ENCODE results near the gene ZNF516. TPM values are rescaled to one million over a fixed set of nuclear protein-coding genes. Genes with fewer than 3 reads are reported as not detected.

ZNF516 gene
- total RNA-seq, 3 donors from 2014 or later (not counting 1 experiment from before 2014, with no cell fraction given) = 49.1 to 60.0 (median 52.4) TPM

- 92% methylated on average over 6 of the region's 7 CpGs for WGBS (ENCODE audit: insufficient coverage)
Measured at GRCh38 chr18:76347341-76347740, 147.7 kb downstream of the ZNF516 start.

DNA sequence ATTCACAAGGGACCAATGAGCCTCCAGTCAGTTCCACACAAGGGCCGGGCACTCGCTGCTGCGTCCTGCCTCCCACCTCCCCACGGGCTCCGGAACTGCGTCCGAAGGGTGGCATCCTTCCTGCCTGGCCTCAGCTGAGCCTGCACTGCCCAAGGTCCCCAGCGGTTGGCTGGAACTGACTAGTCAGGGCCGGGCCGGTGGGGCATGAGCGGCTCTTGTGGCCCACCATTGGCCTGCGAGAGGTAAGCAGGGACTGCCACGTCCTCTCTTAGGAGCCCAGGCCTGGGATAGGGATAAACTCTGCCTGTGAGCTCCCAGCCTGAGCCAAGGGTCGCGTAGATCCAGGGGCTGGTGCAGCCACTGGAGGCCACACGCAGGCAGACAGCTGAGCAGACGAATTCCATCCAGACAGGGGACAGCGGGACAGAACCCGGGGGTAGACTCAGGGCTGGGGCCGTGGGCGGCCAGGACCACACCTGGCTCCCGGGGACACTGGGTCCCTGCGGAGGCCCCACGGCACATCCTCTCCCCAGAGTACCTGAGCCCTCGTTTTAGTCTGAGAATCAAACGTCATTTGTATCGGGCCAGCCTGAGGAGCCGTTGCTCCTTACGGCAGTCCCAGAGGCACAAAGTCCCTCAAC, 148.4 kb downstream of the ZNF516 start:
- H3K4me3 Mint-ChIP-seq = no peak overlapping the region
- no peak for DNase-seq
- ATAC-seq = no peak
- Histone ChIP-seq H3K4me1 (ENCODE audit: control insufficient read depth, insufficient read depth, low read length) (peaks cover 4% of the 10 kb centered on the region), H3K27me3 (ENCODE audit: control insufficient read depth, insufficient read depth, low read length) (no peaks in the 10 kb centered on the region), H3K4me3 (ENCODE audit: low read length) (no peak overlapping the region), H3K9me3 (ENCODE audit: control insufficient read depth, insufficient read depth, low read length) (no peaks in the 10 kb centered on the region), H3K36me3 (ENCODE audit: control insufficient read depth, insufficient read depth, low read length) (no peaks in the 10 kb centered on the region), H3K27ac (ENCODE audit: low read length) (no peak overlapping the region)
- peaks cover 8 to 9% of the 10 kb centered on the region in 2 donors for H3K4me1 Mint-ChIP-seq
- no peaks in the 10 kb centered on the region for H3K36me3 Mint-ChIP-seq
- 95% methylated on average over 29 of the region's 29 CpGs for WGBS (ENCODE audit: insufficient coverage)
- H3K27ac Mint-ChIP-seq = no peak overlapping the region
- TF ChIP-seq CTCF (IDR thresholded peaks at IDR 0.05) = no peak
- intact Hi-C loops (cut with micrococcal nuclease) = loop anchor here (5.0 kb wide), 1 partner anchor 1694 kb away; no protein-coding TSS in a partner anchor
- no peaks in the 10 kb centered on the region for H3K9me3 Mint-ChIP-seq
- peaks cover 3 to 8% of the 10 kb centered on the region in 2 donors for H3K27me3 Mint-ChIP-seq (ENCODE audit: low read depth in 2 of 2)

More at GRCh38 chr18:76347341-76347740, 147.7 kb downstream of the ZNF516 start:
- H3K27me3 Mint-ChIP-seq (ENCODE audit: low read depth in 2 of 2) = peaks cover 3 to 8% of the 10 kb centered on the region in 2 donors
- Histone ChIP-seq H3K4me3 (ENCODE audit: low read length) (no peak overlapping the region), H3K4me1 (ENCODE audit: control insufficient read depth, insufficient read depth, low read length) (peaks cover 4% of the 10 kb centered on the region), H3K27ac (ENCODE audit: low read length) (no peak overlapping the region), H3K36me3 (ENCODE audit: control insufficient read depth, insufficient read depth, low read length) (no peaks in the 10 kb centered on the region), H3K27me3 (ENCODE audit: control insufficient read depth, insufficient read depth, low read length) (no peaks in the 10 kb centered on the region), H3K9me3 (ENCODE audit: control insufficient read depth, insufficient read depth, low read length) (no peaks in the 10 kb centered on the region)
- H3K36me3 Mint-ChIP-seq = no peaks in the 10 kb centered on the region
- TF ChIP-seq CTCF (IDR thresholded peaks at IDR 0.05) = no peak
- no peak overlapping the region for H3K4me3 Mint-ChIP-seq
- intact Hi-C loops (cut with micrococcal nuclease) = loop anchor here (5.0 kb wide), 1 partner anchor 1695 kb away; no protein-coding TSS in a partner anchor
- peaks cover 8 to 9% of the 10 kb centered on the region in 2 donors for H3K4me1 Mint-ChIP-seq
- ATAC-seq (no peak), DNase-seq (no peak)
- no peak overlapping the region for H3K27ac Mint-ChIP-seq
- H3K9me3 Mint-ChIP-seq = no peaks in the 10 kb centered on the region

- intact Hi-C loops (cut with micrococcal nuclease) = loop anchor here (5.0 kb wide), 1 partner anchor 1694 kb away; no protein-coding TSS in a partner anchor
- no peaks in the 10 kb centered on the region for H3K27me3 ChIP-seq (ENCODE audit: control insufficient read depth, insufficient read depth, low read length)
- Mint-ChIP-seq H3K27me3 (ENCODE audit: low read depth in 2 of 2) (peaks cover 3 to 8% of the 10 kb centered on the region in 2 donors), H3K27ac (no peak overlapping the region), H3K4me1 (peaks cover 8 to 9% of the 10 kb centered on the region in 2 donors), H3K9me3 (no peaks in the 10 kb centered on the region), H3K4me3 (no peak overlapping the region), H3K36me3 (no peaks in the 10 kb centered on the region)
- H3K27ac ChIP-seq (ENCODE audit: low read length) = no peak overlapping the region
- no peak for ATAC-seq
- DNase-seq = no peak
- no peaks in the 10 kb centered on the region for H3K36me3 ChIP-seq (ENCODE audit: control insufficient read depth, insufficient read depth, low read length)
- TF ChIP-seq CTCF (IDR thresholded peaks at IDR 0.05) = no peak
- peaks cover 4% of the 10 kb centered on the region for H3K4me1 ChIP-seq (ENCODE audit: control insufficient read depth, insufficient read depth, low read length)
- 97% methylated on average over 4 of the region's 4 CpGs for WGBS (ENCODE audit: insufficient coverage)
- H3K4me3 ChIP-seq (ENCODE audit: low read length) = no peak overlapping the region
- no peaks in the 10 kb centered on the region for H3K9me3 ChIP-seq (ENCODE audit: control insufficient read depth, insufficient read depth, low read length)
Measured at GRCh38 chr18:76345901-76346300, 149.1 kb downstream of the ZNF516 start.
